ENCODE measurements around the gene PPM1H.

Gene PPM1H

DNA sequence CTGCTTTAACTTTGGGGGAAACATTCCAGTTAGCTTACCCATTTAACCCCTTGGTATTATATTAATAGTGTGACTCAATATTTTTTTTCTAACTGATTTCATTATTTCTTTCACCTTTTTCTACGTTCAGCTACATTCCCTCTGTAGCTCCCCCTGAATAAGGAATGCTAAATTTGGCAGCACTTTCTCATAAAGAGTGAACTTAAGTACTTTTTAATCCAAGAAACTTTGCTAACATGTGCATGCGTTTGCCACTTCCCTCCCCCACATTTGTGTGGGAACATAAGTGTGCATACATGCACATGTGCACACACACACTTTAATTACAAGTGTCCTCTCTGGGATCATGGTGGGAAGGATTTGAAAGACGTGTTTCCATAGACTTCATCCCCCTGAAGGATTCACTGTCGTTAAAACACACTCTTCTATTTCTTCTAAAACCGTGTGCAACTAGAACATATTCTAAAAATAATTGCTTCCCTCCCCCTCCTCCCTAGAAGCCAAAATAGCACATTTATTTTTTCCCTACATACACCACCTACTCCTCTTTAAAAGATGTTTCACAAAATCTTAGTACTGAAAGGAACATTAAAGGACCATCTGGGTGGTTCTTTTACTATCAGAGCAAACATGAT lies 142.6 kb downstream of the PPM1H start:
- DNase-seq = no peak

DNA sequence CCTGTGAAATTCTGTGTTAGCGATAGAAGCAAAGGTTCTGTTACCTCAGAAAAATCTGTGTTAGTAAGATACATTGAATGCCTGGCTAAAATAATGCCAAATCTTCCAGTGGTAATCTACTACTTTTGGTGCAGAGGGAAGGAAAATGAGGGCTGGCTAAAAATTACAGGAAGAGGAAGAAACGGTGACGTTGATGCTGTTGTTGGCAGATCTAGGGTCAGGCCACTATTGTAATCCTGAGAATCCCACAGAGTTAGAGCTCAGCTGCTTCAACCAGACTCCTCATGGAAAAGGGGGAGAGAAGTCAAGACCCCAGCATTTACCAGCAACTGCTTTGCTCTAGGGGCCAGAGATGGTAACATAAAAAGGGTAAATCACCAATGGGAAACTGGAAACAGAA lies 145.1 kb downstream of the PPM1H start:
- no peak for DNase-seq

DNA sequence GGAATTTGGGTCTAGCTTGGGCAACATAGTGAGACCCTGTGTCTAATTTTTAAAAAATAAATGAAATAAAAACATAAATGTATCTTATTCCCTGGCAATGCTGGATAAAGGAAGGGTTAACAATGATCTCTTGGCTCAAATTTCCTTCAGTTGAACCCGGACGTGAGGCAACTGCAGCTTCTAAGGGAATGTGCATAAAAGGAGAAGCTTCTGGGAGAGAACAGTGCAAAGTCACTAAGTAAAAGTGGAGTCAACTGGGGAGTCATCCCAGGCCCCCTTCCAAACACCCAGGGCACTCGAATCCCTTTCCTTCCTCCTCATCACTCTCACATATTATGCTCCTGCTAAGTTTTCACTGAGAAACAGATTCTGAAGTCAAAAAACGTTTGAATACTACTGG lies 147.3 kb downstream of the PPM1H start:
- DNase-seq = no peak

DNA sequence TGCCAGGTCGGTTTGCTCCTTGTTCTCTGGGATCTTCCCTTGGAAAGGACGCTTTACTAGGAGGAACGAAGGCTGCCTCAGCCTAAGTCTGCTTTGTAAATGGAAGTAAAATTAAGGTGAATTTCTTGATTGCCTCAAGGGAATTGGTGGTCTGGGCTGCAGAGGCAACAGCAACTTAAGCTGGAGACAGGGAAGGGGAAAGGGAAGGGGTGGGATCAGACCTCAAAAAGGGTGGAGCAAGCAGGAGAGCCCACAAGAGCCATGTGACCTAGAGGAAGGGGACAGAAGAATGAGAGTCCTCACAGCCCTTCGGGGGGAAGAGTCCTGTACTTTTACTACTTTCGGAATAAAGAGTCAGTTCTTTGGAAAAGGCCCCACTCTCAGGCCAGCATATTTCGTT lies 147.9 kb downstream of the PPM1H start:
- DNase-seq = no peak

DNA sequence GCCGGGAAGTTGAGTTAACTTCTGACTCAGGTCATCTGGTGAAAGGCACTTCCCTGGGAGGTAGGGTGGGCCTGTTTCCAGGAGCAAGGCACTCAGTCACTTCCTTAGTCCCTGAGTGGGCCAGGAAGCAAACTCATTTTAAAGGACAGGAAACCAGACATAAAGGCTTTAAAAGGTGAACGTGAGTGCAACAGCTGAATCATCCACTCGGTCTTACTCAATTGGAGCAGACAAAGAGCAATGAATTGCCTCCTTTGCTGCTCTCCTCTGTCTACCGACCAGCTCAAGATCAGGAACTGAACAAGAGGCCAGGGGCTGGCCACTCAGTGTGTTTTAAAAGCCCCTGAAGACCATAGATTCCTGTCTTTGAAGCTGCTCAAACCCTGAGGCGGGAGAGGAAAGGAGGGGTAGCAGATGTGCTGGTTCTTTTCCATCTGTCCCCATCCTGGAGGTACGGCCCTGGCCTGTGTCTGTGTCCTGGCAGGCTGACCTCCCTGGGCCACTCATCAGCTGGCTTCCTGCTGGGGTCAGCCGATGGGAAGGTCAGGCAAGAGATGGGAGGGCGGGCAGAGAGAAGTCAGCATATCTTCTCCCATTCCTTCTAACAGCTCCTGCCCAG lies 148.9 kb downstream of the PPM1H start:
- no peak for DNase-seq

DNA sequence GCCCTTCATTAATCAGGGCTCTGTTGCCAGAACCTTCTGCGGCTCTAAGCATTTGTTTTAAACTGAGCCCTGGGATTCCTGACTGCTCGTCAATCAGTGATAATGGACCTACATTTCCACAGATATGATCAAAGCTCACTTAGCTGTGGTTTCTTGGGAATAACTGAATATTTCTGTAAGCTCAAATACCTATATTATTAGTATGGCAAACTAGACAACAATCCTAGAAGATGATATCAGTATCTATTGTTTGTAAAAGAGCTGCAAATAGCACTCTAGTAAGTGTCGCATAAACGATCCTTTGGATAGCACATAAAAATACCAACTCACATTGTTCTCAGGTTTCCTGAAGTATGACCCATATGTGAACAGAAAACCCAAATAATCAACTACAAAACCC lies 150.4 kb downstream of the PPM1H start:
- no peak for DNase-seq

- DNase-seq = no peak
These were observed 151.1 kb downstream of the PPM1H start for GRCh38 chr12:62783881-62784280.

GRCh38 chr12:62781136-62781880 lies 153.6 kb downstream of the PPM1H start:
- no peak for DNase-seq

DNA sequence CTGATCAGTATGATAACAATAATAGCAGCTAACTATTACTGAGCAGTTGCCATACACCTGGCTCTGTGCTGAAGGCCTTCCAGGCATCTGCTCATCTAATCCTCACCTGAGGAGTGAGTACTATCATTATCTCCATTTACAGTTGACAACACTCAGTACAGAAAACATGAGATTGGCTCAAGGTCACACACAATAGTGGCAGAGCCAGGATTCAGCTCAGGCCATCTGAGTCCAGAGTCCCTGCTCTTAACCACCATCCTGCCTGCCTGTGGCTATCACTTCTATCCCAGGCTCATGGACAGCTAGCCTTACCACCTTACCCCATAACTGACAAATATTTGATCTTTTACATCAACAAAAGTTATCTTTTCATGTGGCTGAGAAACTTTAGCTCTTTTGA lies 155.5 kb downstream of the PPM1H start:
- no peak for DNase-seq

GRCh38 chr12:62778187-62778586 lies 156.8 kb downstream of the PPM1H start:
- no peak for DNase-seq

- no peak for DNase-seq
These were observed 158.0 kb downstream of the PPM1H start for GRCh38 chr12:62776997-62777396.

- no peak for DNase-seq
These were observed 158.4 kb downstream of the PPM1H start for GRCh38 chr12:62776575-62776974.

DNA sequence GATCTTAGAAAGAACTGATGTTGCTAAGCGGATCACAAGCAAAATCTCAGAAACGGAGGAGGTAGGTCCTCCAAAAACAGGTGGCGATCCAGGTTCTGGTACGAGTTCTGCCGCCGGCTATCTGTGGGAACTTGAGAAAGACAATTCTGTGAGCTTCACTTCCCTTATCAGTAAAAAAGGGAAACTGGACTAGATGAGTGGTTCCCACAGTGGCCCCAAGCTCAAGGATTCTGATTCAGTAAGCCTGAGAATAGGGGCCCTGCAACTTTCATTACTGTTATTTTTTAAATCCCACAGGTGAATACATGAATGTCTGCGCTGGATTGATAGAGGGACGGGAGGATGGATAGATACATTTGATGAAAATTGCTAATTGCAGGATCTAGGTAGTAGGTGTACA lies 160.2 kb downstream of the PPM1H start:
- no peak for DNase-seq

GRCh38 chr12:62772416-62772955 lies 162.5 kb downstream of the PPM1H start:
- no peak for DNase-seq

GRCh38 chr12:62771828-62772227 lies 163.1 kb downstream of the PPM1H start:
- no peak for DNase-seq

- no peak for DNase-seq
These were observed 164.6 kb downstream of the PPM1H start for GRCh38 chr12:62770381-62770780.

DNA sequence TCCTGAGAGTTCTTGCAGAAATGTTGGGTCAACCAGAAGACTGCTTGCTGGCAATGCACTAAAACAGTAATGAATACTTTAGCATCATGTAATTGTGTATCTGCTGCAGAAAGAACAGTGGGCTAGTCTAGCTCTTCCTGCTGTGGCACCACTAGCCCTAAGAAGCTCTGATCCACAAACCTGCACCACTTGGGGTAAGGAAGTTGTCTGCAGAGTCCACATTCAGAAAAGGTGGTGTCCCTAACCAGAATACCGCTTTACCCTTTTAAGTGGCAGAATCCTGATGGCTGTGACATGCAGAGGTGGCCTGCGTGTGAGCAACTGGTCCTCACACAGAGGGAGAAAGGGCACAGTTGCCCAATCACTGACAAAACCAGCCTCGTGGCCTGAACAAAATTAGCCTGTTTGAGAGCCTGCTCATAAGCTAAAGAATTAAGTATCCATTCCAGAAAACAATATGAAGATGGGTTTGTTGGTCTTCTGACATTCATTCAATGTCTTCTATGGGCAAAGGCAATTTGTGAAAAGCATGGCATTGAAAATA lies 165.8 kb downstream of the PPM1H start:
- no peak for DNase-seq

DNA sequence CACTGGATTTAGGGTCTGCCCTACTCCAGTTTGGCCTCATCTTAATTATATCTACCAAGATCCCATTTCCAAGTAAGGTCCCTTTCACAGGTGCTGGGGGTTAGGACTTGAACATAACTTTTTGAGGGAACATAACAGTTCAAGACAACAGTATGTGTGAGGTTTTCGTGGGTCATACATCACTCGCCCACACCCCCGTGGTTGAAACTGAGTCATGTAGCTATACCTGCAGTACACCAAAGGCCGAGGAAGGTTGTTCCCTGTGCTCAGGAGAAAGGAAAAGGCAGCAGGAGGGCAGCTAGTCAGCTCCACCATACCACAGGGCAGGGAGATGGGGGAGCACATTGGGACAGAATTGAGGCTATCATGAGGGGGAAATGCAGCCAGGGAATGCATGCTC lies 167.0 kb downstream of the PPM1H start:
- DNase-seq = no peak

- no peak for DNase-seq
These were observed 167.5 kb downstream of the PPM1H start for GRCh38 chr12:62767496-62767895.

- DNase-seq = no peak
These were observed 168.5 kb downstream of the PPM1H start for GRCh38 chr12:62766496-62766895.

- DNase-seq = no peak
These were observed 170.9 kb downstream of the PPM1H start for GRCh38 chr12:62763861-62764645.

DNA sequence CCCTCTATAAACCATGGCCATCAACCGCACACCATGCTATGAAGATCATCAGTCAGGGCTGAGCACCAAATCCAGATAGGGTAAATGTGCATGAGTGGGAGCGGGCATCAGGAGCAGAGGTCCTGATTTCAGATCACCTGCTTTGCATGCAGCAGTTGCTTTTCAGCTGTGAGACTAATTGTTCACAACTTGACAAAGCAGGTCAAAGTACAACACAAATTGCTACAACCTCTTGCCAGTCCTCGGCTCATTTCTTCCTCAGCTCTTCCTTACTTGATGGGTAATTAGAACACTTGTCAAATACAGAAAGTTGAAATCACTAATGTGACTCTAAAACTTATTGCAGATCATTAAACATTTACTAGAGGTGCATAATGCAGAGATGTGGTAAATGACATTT lies 171.6 kb downstream of the PPM1H start:
- DNase-seq = no peak

DNA sequence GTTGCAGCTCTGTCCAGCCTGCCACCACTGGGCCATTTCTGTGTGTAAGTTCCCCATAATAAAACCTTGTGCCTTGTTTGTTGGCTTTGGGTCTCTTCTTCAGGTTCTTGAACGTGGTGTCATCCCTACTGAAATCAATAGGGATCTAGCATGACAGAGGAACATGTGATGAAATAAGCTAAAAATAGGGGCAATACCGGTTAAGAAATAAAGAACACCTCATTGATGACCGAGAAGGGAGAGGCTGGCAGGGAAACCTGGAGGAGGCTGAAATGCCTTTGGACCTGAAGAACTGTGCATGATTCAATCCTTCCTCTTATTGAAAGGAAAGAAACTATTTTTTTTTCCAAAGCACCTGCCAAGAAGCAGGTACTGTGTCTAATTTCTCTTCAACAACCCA lies 172.3 kb downstream of the PPM1H start:
- DNase-seq = no peak

Data from midbrain (tissue), 1 donor.